HEK293T (cell line): ENCODE data around the gene GLT6D1.

Experiments
- ARNT ChIP-seq: fragments of 450-650 bp; IDR thresholded peaks from 2 replicates; pipeline ENCODE4 v1.6.1; 2017; ENCODE audit warnings: mild to moderate bottlenecking
- BHLHE40 ChIP-seq: fragments of 450-650 bp; IDR thresholded peaks from 2 replicates; pipeline ENCODE4 v1.6.1; 2016; ENCODE audit warnings: mild to moderate bottlenecking, moderate library complexity, borderline replicate concordance
- ELF4 ChIP-seq: fragments of 450-650 bp; IDR thresholded peaks from 2 replicates; pipeline ENCODE4 v1.6.1; 2017; ENCODE audit warnings: antibody characterized with exemption
- FOXA1 ChIP-seq: fragments of 450-650 bp; IDR thresholded peaks from 2 replicates; pipeline ENCODE4 v1.6.1; 2016; ENCODE audit warnings: mild to moderate bottlenecking
- FOXK2 ChIP-seq: fragments of 450-650 bp; IDR thresholded peaks from 2 replicates; pipeline ENCODE4 v1.6.1; 2016; ENCODE audit warnings: mild to moderate bottlenecking
- FOXM1 ChIP-seq: fragments of 450-650 bp; IDR thresholded peaks from 2 replicates; pipeline ENCODE4 v1.6.1; 2017; ENCODE audit warnings: mild to moderate bottlenecking, borderline replicate concordance
- HDGF ChIP-seq: fragments of 450-650 bp; IDR thresholded peaks from 2 replicates; pipeline ENCODE4 v1.6.1; 2017; ENCODE audit warnings: antibody characterized with exemption, borderline replicate concordance
- SP1 ChIP-seq: fragments of 450-650 bp; IDR thresholded peaks from 2 replicates; pipeline ENCODE4 v1.6.1; 2017
- TARDBP ChIP-seq: fragments of 450-650 bp; IDR thresholded peaks from 2 replicates; pipeline ENCODE4 v1.6.1; 2016
- ZNF384 ChIP-seq: fragments of 450-650 bp; IDR thresholded peaks from 2 replicates; pipeline ENCODE4 v1.6.1; 2016
- TF ChIP-seq, protein P1 (sequence below): fragments of 450-650 bp; IDR thresholded peaks from 2 replicates; pipeline ENCODE4 v1.6.1; 2016

DNA sequence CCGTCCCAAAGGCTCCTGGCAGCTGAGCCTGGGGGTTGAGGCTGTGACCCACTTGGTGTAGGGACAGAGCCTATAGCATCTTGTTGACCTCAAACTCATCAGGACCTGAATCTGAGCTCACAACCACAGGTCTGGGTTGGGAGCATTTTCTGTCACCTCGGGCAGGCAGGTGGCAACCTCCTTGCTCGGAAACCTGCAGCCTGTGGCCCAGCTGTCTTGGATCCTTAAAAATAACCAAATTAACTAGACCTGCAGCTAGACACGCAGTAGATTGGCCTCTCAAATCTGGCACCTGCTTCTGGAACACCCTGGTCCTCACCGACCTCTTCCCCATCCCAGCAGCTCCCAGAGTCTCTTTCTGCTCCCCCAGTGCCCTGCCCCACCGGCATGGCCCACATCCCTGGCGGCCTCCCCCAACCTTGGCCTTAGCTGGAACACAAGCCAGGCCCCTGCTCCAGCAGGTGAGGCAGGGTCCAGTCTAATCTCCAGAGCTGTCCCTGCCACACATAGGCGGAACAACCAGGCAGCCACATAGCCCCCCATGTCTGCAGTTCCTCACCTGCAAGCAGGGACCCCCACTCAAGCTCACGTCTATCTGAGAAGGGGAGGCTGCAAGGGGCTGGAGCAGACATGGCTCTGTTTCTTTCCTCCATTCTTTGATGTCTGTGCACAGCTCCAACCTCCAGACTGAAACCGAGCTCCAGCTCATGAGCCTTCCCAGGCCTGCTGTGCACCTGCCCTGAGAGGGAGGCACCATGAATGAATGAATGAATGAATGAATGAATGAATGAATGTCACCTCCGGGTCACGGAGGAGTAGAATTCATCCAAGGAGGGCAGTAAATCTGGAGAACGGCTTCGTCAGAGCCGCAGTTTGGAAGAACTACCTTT, 49.5 kb downstream of the GLT6D1 start:
- no peak for TF ChIP-seq ZNF384
- TF ChIP-seq BHLHE40 = no peak
- no peak for TF ChIP-seq FOXM1
- no peak for TF ChIP-seq FOXA1
- TF ChIP-seq TARDBP = no peak
- no peak for TF ChIP-seq HDGF
- no peak for TF ChIP-seq SP1
- TF ChIP-seq, protein P1, sequence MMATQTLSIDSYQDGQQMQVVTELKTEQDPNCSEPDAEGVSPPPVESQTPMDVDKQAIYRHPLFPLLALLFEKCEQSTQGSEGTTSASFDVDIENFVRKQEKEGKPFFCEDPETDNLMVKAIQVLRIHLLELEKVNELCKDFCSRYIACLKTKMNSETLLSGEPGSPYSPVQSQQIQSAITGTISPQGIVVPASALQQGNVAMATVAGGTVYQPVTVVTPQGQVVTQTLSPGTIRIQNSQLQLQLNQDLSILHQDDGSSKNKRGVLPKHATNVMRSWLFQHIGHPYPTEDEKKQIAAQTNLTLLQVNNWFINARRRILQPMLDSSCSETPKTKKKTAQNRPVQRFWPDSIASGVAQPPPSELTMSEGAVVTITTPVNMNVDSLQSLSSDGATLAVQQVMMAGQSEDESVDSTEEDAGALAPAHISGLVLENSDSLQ = no peak
- TF ChIP-seq ARNT = no peak
- no peak for TF ChIP-seq FOXK2
- TF ChIP-seq ELF4 = no peak
